ENCODE results near the gene NFIA.

Gene NFIA

GRCh38 chr1:61226791-61227567, 144.6 kb downstream of the NFIA start:
- TF ChIP-seq CTCF (conservative IDR thresholded peaks at IDR 0.05; ENCODE audit: low read depth, low read length): no peak
- no peak overlapping the region for H3K4me3 ChIP-seq (ENCODE audit: low read length)
- no peak for DNase-seq (ENCODE audit: low read depth)

- no peak for TF ChIP-seq CTCF (conservative IDR thresholded peaks at IDR 0.05; ENCODE audit: low read depth, low read length)
- H3K4me3 ChIP-seq (ENCODE audit: low read length): no peak overlapping the region
- DNase-seq (ENCODE audit: low read depth): no peak
Measured at GRCh38 chr1:61227857-61228550, 145.6 kb downstream of the NFIA start.

- no peak overlapping the region for H3K4me3 ChIP-seq (ENCODE audit: low read length)
- no peak for TF ChIP-seq CTCF (conservative IDR thresholded peaks at IDR 0.05; ENCODE audit: low read depth, low read length)
- no peak for DNase-seq (ENCODE audit: low read depth)
Measured at GRCh38 chr1:61230523-61230922, 148.2 kb downstream of the NFIA start.

- no peak overlapping the region for H3K4me3 ChIP-seq (ENCODE audit: low read length)
- no peak for TF ChIP-seq CTCF (conservative IDR thresholded peaks at IDR 0.05; ENCODE audit: low read depth, low read length)
- DNase-seq (ENCODE audit: low read depth): no peak
Measured at GRCh38 chr1:61231795-61232194, 149.4 kb downstream of the NFIA start.

GRCh38 chr1:61233121-61233660, 150.8 kb downstream of the NFIA start:
- no peak for DNase-seq (ENCODE audit: low read depth)
- H3K4me3 ChIP-seq (ENCODE audit: low read length): no peak overlapping the region
- TF ChIP-seq CTCF (conservative IDR thresholded peaks at IDR 0.05; ENCODE audit: low read depth, low read length): no peak

- no peak for DNase-seq (ENCODE audit: low read depth)
- no peak for TF ChIP-seq CTCF (conservative IDR thresholded peaks at IDR 0.05; ENCODE audit: low read depth, low read length)
- no peak overlapping the region for H3K4me3 ChIP-seq (ENCODE audit: low read length)
Measured at GRCh38 chr1:61234587-61234919, 152.2 kb downstream of the NFIA start.

GRCh38 chr1:61237147-61237546, 154.8 kb downstream of the NFIA start:
- DNase-seq (ENCODE audit: low read depth): no peak
- no peak for TF ChIP-seq CTCF (conservative IDR thresholded peaks at IDR 0.05; ENCODE audit: low read depth, low read length)
- H3K4me3 ChIP-seq (ENCODE audit: low read length): no peak overlapping the region
